Keratinocyte (primary cell): ENCODE results near the gene HPCAL1. TPM values are rescaled to one million over a fixed set of nuclear protein-coding genes. Genes with fewer than 3 reads are reported as not detected.

Source experiments
- DNase-seq: peaks from one replicate; pipeline ENCODE4 v3.0.0-alpha.2; 2011; ENCODE audit warnings: low read depth, missing footprints, low spot score
- FAIRE-seq: peaks from 2 replicates; lab custom pipeline; 2011; peaks lifted over from hg19 to GRCh38; lab: Jason Lieb, UNC
- H2AFZ ChIP-seq: 2 replicates; pipeline ENCODE4 v1.6.0; 2012; ENCODE audit warnings: low read length, control low read depth, inconsistent platforms; ENCODE audit not compliant: control insufficient read depth
- H3K27ac ChIP-seq: 2 replicates; pipeline ENCODE4 v1.5.1; 2011; ENCODE audit warnings: low read length; ENCODE audit not compliant: control insufficient read depth, insufficient read depth
- H3K27me3 ChIP-seq: 3 replicates; pipeline ENCODE4 v1.6.0; 2011; ENCODE audit warnings: low read length; ENCODE audit not compliant: control insufficient read depth, insufficient read depth; ENCODE audit errors: extremely low read depth
- H3K36me3 ChIP-seq, 2 experiments: 2 replicates in 1 of 2; 3 replicates in 1 of 2; pipeline ENCODE4 v1.5.1; 2011; ENCODE audit warnings: low read length in 2 of 2, mild to moderate bottlenecking in 1 of 2; ENCODE audit not compliant: control insufficient read depth in 2 of 2, insufficient read depth in 2 of 2; ENCODE audit errors: extremely low read depth in 1 of 2
- H3K4me1 ChIP-seq: 3 replicates; pipeline ENCODE4 v1.5.1; 2011; ENCODE audit warnings: low read length; ENCODE audit not compliant: control insufficient read depth, insufficient read depth; ENCODE audit errors: extremely low read depth
- H3K4me2 ChIP-seq: 3 replicates; pipeline ENCODE4 v1.6.0; 2011; ENCODE audit warnings: low read depth, low read length; ENCODE audit not compliant: control insufficient read depth, insufficient read depth; ENCODE audit errors: extremely low read depth
- H3K4me3 ChIP-seq, 3 experiments: fragments of 200-600 bp in 1 of 3; sonication (generic) in 1 of 3; 2 replicates in 2 of 3; 3 replicates in 1 of 3; pipeline ENCODE4 v1.5.1; 2011 to 2016; ENCODE audit warnings: low read length in 3 of 3, mild to moderate bottlenecking in 3 of 3, control low read depth in 2 of 3, inconsistent platforms in 1 of 3, low read depth in 1 of 3, mixed read lengths in 1 of 3, mixed run types in 1 of 3, moderate library complexity in 1 of 3; ENCODE audit not compliant: control insufficient read depth in 2 of 3, insufficient read depth in 2 of 3; ENCODE audit errors: extremely low read depth in 1 of 3
- H3K79me2 ChIP-seq: 2 replicates; pipeline ENCODE4 v1.6.0; 2012; ENCODE audit warnings: low read length; ENCODE audit not compliant: control insufficient read depth, insufficient read depth
- H3K9ac ChIP-seq: 3 replicates; pipeline ENCODE4 v1.6.0; 2011; ENCODE audit warnings: low read length; ENCODE audit not compliant: control insufficient read depth, insufficient read depth; ENCODE audit errors: extremely low read depth
- H3K9me1 ChIP-seq: 3 replicates; pipeline ENCODE4 v1.6.0; 2011; ENCODE audit warnings: low read length; ENCODE audit not compliant: control insufficient read depth, insufficient read depth; ENCODE audit errors: extremely low read depth
- H3K9me3 ChIP-seq: 2 replicates; pipeline ENCODE4 v1.5.1; 2012; ENCODE audit warnings: low read depth, low read length; ENCODE audit not compliant: control insufficient read depth
- H4K20me1 ChIP-seq: 3 replicates; pipeline ENCODE4 v1.6.0; 2011; ENCODE audit warnings: low read length; ENCODE audit not compliant: control insufficient read depth, insufficient read depth; ENCODE audit errors: extremely low read depth
- EZH2 ChIP-seq: IDR thresholded peaks from one replicate; pipeline ENCODE4 v1.6.1; 2012; ENCODE audit warnings: inconsistent platforms, mild to moderate bottlenecking, low read length, moderate library complexity
- dilution Hi-C: fragments of 300-500 bp; cut with MboI; formaldehyde crosslinking; loops from one replicate; pipeline ENCODE4 v1.7.0; 2020; ENCODE audit warnings: low sequenced_read_pairs; ENCODE audit not compliant: extremely low pct_ligation_motif_present
- polyA plus RNA-seq, 5 experiments: library from polyadenylated mRNA; depleted of rRNA in 3 of 5; stranded (reverse) in 3 of 5; stranded (forward) in 1 of 5; unstranded in 1 of 5; fragments of >200 nt; gene quantifications; 1 replicate in 1 of 5; 2 replicates in 3 of 5; 3 replicates in 1 of 5; pipeline versions ENCODE4 v1.2.1 to v1.2.3, GENCODE V29; 2011 to 2012; ENCODE audit warnings: missing spikeins in 2 of 5, low read depth in 1 of 5, low replicate concordance in 1 of 5
- TF ChIP-seq, protein P1 (sequence below), 3 experiments: IDR thresholded peaks in 1 of 3; conservative IDR thresholded peaks in 1 of 3; optimal IDR thresholded peaks in 1 of 3; 2 replicates in 2 of 3; 3 replicates in 1 of 3; pipeline versions ENCODE3 to v1.5.1; 2011; ENCODE audit warnings: low read length in 3 of 3, mild to moderate bottlenecking in 3 of 3, moderate library complexity in 2 of 3, control low read depth in 1 of 3, inconsistent platforms in 1 of 3; ENCODE audit not compliant: insufficient read depth in 2 of 3; ENCODE audit errors: extremely low read depth in 1 of 3

The HPCAL1 gene
- polyA plus RNA-seq, 1 donor (not counting 4 experiments of a cell fraction or from before 2014, with no cell fraction given): 18.0 TPM

DNA sequence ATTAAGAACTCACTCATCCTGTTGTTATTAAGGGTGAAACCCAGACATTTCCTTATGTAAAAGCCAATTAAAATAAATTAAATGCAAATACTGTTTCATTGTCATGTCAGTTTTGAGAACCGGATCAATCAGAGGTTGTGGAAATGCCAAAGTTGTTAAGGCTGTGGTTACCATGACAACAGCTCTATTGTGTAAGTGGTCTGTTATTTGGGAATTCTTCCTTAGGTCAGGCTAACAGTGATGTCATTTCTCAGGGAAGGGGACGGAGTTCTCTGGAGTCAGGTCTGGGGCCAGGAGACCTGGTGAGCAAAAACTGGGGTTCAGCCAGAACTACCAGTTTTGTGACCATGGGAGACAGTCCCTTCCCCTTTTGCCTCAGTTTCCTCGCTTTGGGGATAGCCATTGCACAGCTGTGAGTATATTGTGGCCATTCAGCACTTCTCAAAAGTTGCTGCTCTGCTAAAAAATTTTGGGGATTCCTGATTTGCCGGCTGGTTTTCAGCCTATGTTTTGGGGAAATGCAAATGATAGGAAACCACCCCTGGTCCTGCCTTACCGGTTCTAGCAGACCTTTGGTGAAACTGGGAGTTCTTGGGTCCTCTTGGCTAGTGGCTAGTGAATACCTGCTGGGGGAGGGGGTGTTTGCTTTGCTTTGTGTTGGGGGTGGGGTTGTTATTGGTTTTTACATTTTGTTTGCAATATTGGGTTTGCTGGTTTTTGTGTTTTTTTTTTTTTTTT is 21.6 kb downstream of the HPCAL1 start:
- H3K4me3 ChIP-seq: no peak overlapping the region
- dilution Hi-C loops: no loop called here
- H2AFZ ChIP-seq: no peak overlapping the region
- DNase-seq: no peak
- no peaks in the 10 kb centered on the region for H3K27me3 ChIP-seq
- TF ChIP-seq EZH2: no peak
- TF ChIP-seq, protein P1, sequence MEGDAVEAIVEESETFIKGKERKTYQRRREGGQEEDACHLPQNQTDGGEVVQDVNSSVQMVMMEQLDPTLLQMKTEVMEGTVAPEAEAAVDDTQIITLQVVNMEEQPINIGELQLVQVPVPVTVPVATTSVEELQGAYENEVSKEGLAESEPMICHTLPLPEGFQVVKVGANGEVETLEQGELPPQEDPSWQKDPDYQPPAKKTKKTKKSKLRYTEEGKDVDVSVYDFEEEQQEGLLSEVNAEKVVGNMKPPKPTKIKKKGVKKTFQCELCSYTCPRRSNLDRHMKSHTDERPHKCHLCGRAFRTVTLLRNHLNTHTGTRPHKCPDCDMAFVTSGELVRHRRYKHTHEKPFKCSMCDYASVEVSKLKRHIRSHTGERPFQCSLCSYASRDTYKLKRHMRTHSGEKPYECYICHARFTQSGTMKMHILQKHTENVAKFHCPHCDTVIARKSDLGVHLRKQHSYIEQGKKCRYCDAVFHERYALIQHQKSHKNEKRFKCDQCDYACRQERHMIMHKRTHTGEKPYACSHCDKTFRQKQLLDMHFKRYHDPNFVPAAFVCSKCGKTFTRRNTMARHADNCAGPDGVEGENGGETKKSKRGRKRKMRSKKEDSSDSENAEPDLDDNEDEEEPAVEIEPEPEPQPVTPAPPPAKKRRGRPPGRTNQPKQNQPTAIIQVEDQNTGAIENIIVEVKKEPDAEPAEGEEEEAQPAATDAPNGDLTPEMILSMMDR (optimal IDR thresholded peaks at IDR 0.05 in 1 of 3, IDR thresholded peaks at IDR 0.05 in 1 of 3, conservative IDR thresholded peaks at IDR 0.05 in 1 of 3; ENCODE audit: extremely low read depth in 1 of 3, insufficient read depth in 2 of 3, low read length in 3 of 3): no peak
- no peak overlapping the region for H3K4me2 ChIP-seq
- peaks cover 0 to 3% of the 10 kb centered on the region in 2 experiments for H3K36me3 ChIP-seq
- H3K4me1 ChIP-seq: no peaks in the 10 kb centered on the region
- FAIRE-seq: no peak
- H3K79me2 ChIP-seq: peaks cover 32% of the 10 kb centered on the region
- no peak overlapping the region for H3K27ac ChIP-seq
- peaks cover 2% of the 10 kb centered on the region for H3K9me3 ChIP-seq
- H3K9me1 ChIP-seq: no peaks in the 10 kb centered on the region
- no peak overlapping the region for H3K9ac ChIP-seq
- H4K20me1 ChIP-seq: peaks cover 2% of the 10 kb centered on the region

DNA sequence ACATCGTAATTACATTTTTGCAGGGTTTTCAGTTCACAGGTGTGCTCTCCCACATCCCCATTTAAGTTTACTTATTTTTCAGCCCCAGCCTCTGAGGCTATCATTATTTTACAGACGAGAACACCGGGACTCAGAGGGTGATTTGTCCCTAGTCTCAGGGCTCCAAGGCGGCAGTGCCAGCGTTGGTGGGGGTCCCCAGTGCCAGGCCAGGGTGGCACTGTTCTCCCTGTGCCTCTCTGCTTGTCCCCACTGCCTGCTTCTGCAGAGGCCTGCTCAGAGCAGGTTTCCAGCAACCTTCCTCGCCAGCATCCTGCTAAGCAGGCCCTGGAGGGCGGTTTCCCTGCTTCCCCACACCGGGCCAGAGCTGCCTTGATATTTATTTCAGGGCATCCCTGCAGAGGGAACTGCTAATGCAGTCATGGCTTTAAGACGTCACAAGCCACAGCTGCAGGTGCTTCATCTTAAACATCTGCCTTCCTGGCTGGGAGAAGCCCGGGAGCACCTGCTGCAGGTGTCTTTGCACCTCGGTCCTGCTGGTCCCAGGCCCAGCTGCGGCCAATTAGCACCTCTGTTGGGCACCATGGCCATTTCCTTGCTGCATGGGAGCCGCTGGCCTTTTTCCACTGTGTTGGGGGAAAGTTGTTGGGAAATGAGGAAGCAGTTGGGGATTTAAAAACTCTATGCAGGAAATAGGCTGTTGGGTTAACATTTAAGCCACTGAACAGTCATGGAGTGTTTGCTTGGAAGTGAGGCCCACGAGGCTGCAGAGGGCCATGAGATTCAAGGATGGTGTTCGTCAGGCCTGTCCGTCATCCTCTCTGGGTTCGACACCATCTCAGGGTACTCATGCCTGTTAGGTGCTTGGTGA is 22.8 kb downstream of the HPCAL1 start:
- peaks cover 30% of the 10 kb centered on the region for H3K79me2 ChIP-seq
- FAIRE-seq: no peak
- dilution Hi-C loops: no loop called here

More for the DNA sequence above, 22.8 kb downstream of the HPCAL1 start:
- Histone ChIP-seq H3K4me2 (no peak overlapping the region), H2AFZ (no peak overlapping the region), H3K27me3 (no peaks in the 10 kb centered on the region), H3K9me1 (no peaks in the 10 kb centered on the region), H3K9me3 (peaks cover 2% of the 10 kb centered on the region), H3K36me3 (peaks cover 0 to 3% of the 10 kb centered on the region in 2 experiments), H3K4me1 (peaks cover 2% of the 10 kb centered on the region), H3K9ac (no peak overlapping the region), H3K27ac (no peak overlapping the region), H4K20me1 (peaks cover 2% of the 10 kb centered on the region), H3K4me3 (no peak overlapping the region)
- no peak for TF ChIP-seq EZH2
- no peak for DNase-seq
